ENCODE measurements around the gene SCAPER. TPM values are rescaled to one million over a fixed set of nuclear protein-coding genes. Genes with fewer than 3 reads are reported as not detected.

Gene SCAPER
- total and polyA plus RNA-seq, 2 donors (not counting 1 experiment from before 2014, with no cell fraction given) = 8.3 to 61.6 TPM

GRCh38 chr15:76843269-76843668 lies 61.9 kb downstream of the SCAPER start:
- no peaks in the 10 kb centered on the region for H3K27me3 ChIP-seq (replicated peaks in 1 of 4; ENCODE audit: control extremely low read depth in 1 of 4, control insufficient read depth in 3 of 4, insufficient read depth in 4 of 4, low read length in 3 of 4)
- H3K79me2 ChIP-seq (ENCODE audit: control insufficient read depth, insufficient read depth, low read length) = no peaks in the 10 kb centered on the region
- ChIA-PET CTCF (interaction anchor here (0.9 kb wide), 1 partner anchor 47 kb away, joined by 3 read pairs; no protein-coding TSS in a partner anchor), POLR2A (no interaction called here)
- DNase-seq = no peak
- intact Hi-C loops (cut with micrococcal nuclease) = no loop called here
- Mint-ChIP-seq H3K9me3 (ENCODE audit: insufficient read depth) (no peaks in the 10 kb centered on the region), H3K4me3 (no peak overlapping the region), H3K27ac (no peak overlapping the region), H3K27me3 (no peaks in the 10 kb centered on the region), H3K4me1 (peaks cover 33% of the 10 kb centered on the region)
- no peak overlapping the region for H2AFZ ChIP-seq (ENCODE audit: insufficient read depth, low read depth, low read length, poor library complexity, severe bottlenecking)
- H4K20me1 ChIP-seq (ENCODE audit: control insufficient read depth, insufficient read depth, low read length, poor library complexity, severe bottlenecking) = no peaks in the 10 kb centered on the region
- H3K9ac ChIP-seq (ENCODE audit: low read length) = no peak overlapping the region
- no peak for TF ChIP-seq CTCF (IDR thresholded peaks at IDR 0.05)
- TF ChIP-seq EZH2 (IDR thresholded peaks at IDR 0.05; ENCODE audit: borderline replicate concordance, insufficient read depth, low read depth, low read length, poor library complexity, severe bottlenecking) = no peak
- no peaks in the 10 kb centered on the region for H3K9me3 ChIP-seq (ENCODE audit: control extremely low read depth in 1 of 3, control insufficient read depth in 2 of 3, insufficient read depth in 1 of 3, low read length in 2 of 3)
- no peak for ATAC-seq (ENCODE audit: low read depth)
- no peak overlapping the region for H3K4me2 ChIP-seq (replicated peaks; ENCODE audit: low read depth, low read length, poor library complexity, severe bottlenecking)
- peaks cover 0 to 5% of the 10 kb centered on the region in 2 experiments for H3K36me3 ChIP-seq (replicated peaks in 1 of 2; ENCODE audit: control extremely low read depth in 1 of 2, control insufficient read depth in 1 of 2, extremely low read depth in 1 of 2, insufficient read depth in 2 of 2, low read length in 1 of 2)
- H3K4me3 ChIP-seq (ENCODE audit: control extremely low read depth in 1 of 5, extremely low read depth in 1 of 5, insufficient read depth in 1 of 5, low read depth in 2 of 5, low read length in 4 of 5) = no peak overlapping the region
- H3K4me1 ChIP-seq (ENCODE audit: control insufficient read depth in 2 of 2, insufficient read depth in 2 of 2, low read length in 2 of 2) = peaks cover 0 to 11% of the 10 kb centered on the region in 2 donors
- H3K27ac ChIP-seq (ENCODE audit: low read length in 2 of 2) = no peak overlapping the region
- WGBS (ENCODE audit: insufficient coverage) = no CpG with 5 or more reads among the region's 1 CpG

GRCh38 chr15:76840830-76841460 lies 64.2 kb downstream of the SCAPER start:
- H3K9me3 Mint-ChIP-seq (ENCODE audit: insufficient read depth) = no peaks in the 10 kb centered on the region
- Histone ChIP-seq H4K20me1 (ENCODE audit: control insufficient read depth, insufficient read depth, low read length, poor library complexity, severe bottlenecking) (no peaks in the 10 kb centered on the region), H2AFZ (ENCODE audit: insufficient read depth, low read depth, low read length, poor library complexity, severe bottlenecking) (no peak overlapping the region), H3K79me2 (ENCODE audit: control insufficient read depth, insufficient read depth, low read length) (no peaks in the 10 kb centered on the region), H3K27me3 (replicated peaks in 1 of 4; ENCODE audit: control extremely low read depth in 1 of 4, control insufficient read depth in 3 of 4, insufficient read depth in 4 of 4, low read length in 3 of 4) (no peaks in the 10 kb centered on the region), H3K36me3 (replicated peaks in 1 of 2; ENCODE audit: control extremely low read depth in 1 of 2, control insufficient read depth in 1 of 2, extremely low read depth in 1 of 2, insufficient read depth in 2 of 2, low read length in 1 of 2) (peaks cover 0 to 5% of the 10 kb centered on the region in 2 experiments), H3K4me1 (ENCODE audit: control insufficient read depth in 2 of 2, insufficient read depth in 2 of 2, low read length in 2 of 2) (peaks cover 0 to 11% of the 10 kb centered on the region in 2 donors), H3K9ac (ENCODE audit: low read length) (no peak overlapping the region), H3K4me2 (replicated peaks; ENCODE audit: low read depth, low read length, poor library complexity, severe bottlenecking) (no peak overlapping the region), H3K27ac (ENCODE audit: low read length in 2 of 2) (no peak overlapping the region), H3K9me3 (ENCODE audit: control extremely low read depth in 1 of 3, control insufficient read depth in 2 of 3, insufficient read depth in 1 of 3, low read length in 2 of 3) (no peaks in the 10 kb centered on the region), H3K4me3 (ENCODE audit: control extremely low read depth in 1 of 5, extremely low read depth in 1 of 5, insufficient read depth in 1 of 5, low read depth in 2 of 5, low read length in 4 of 5) (no peak overlapping the region)
- no peak overlapping the region for H3K4me3 Mint-ChIP-seq
- TF ChIP-seq CTCF (IDR thresholded peaks at IDR 0.05) (peak; percentile 58), EZH2 (IDR thresholded peaks at IDR 0.05; ENCODE audit: borderline replicate concordance, insufficient read depth, low read depth, low read length, poor library complexity, severe bottlenecking) (no peak)
- DNase-seq = peak; percentile 13
- ChIA-PET CTCF (no interaction called here), POLR2A (no interaction called here)
- H3K27ac Mint-ChIP-seq = no peak overlapping the region
- peaks cover 29% of the 10 kb centered on the region for H3K4me1 Mint-ChIP-seq
- WGBS (ENCODE audit: insufficient coverage) = 100% methylated on average over 1 of the region's 5 CpGs
- intact Hi-C loops (cut with micrococcal nuclease) = no loop called here
- no peak for ATAC-seq (ENCODE audit: low read depth)
- H3K27me3 Mint-ChIP-seq = no peaks in the 10 kb centered on the region
